HG03558 (cell line): ENCODE results near the gene VPS26C.
A peak's percentile ranks its signal among the peaks of the same experiment; 100 is the strongest.
"Not testable (repeated sequence)": the region's sequence is repeated elsewhere in the genome, so short reads cannot be mapped to it uniquely, and the experiment has no call there.

Source experiments
- ATAC-seq: cut with Tn5 transposase; IDR thresholded peaks from one replicate; pipeline ENCODE4 v1.9.1; 2021; ENCODE audit warnings: moderate number of reproducible peaks; ENCODE audit not compliant: unreplicated experiment; ENCODE audit errors: extremely low read depth

Gene VPS26C

DNA sequence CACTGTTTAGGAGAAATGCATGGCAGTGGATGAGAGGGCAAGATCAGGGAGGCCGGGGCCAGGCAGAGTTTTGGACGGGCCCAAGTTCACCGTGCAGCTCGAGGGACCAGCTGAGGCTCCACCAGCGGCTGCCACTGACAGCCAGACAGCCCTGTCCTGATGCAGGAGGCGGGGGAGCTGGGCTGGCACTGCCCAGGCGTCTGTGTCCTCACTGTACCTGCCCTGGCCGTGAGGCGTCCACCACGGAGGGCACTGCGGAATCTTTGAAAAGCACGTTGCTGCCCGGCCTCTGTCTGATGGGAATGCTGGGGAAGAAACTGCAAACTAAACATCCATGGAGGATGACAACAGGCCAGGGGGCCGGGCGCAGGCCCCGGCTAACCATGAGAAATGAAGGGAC is 35.5 kb downstream of the VPS26C start:
- ATAC-seq = no peak

DNA sequence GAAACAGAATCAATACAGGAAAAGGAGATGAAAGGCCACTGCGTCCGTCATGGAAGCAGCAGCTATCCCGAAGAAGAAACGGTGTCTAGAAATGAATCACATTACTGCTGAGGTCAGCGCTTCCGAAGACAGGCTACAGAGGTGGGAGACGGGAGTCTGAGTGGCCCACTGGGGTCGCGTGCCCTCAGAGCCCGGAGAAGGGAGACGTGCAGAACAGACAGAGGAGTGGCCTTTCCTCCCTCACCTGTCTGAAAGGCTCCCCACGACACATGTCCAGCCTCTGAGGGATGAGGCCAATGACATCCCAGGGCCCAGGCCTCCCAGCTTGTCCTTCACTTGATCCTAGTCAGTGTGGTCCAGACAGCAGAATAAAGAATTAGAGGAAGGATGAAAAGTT is 35.9 kb downstream of the VPS26C start:
- no peak for ATAC-seq

DNA sequence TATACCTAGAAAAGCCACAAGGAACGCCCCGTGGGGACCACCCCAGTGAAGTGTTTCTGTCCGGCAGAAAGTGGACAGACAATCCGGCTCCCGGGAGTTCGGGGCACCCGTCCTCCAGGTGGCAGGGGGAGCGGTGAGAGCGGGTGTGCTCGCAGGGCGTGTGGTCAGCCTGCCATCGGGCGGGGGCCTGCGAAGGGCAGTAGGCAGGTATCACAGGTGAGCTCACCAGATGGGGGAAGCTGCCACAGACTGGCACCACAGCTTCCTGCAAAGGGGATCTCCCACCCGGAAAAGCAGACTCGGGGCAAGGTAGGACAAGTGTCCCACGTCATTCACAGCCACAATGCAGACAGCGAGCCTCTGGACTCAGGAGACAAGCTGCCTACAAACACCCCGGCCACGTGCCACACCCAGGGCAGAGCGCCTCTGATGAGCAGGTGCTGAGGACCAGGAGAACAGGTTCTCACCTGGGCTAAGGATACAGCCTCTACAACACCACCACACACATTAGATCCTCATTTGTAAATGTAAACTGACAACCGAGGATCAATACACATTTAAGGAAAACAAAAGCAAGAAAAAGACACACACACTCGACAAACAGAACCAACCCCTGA is 36.4 kb downstream of the VPS26C start:
- ATAC-seq = no peak

DNA sequence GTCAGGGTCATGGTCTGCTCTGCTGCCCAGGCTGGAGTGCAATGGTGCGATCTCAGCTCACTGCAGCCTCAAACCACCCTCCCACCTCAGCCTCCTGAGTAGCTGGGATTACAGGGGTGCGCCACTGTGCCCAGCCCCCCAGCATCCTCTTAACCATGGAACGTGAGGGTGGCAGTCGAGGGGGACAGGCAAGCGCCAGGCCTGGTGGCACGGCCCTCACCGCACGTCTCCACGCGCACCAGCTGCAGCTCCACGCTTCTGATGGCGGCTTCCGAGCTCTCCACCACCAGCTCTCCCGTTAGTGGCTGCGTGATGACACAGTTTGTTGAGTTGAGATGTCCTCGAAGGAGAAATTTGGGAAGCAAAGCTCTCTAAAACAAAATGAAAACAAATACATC is 39.1 kb downstream of the VPS26C start:
- no peak for ATAC-seq

DNA sequence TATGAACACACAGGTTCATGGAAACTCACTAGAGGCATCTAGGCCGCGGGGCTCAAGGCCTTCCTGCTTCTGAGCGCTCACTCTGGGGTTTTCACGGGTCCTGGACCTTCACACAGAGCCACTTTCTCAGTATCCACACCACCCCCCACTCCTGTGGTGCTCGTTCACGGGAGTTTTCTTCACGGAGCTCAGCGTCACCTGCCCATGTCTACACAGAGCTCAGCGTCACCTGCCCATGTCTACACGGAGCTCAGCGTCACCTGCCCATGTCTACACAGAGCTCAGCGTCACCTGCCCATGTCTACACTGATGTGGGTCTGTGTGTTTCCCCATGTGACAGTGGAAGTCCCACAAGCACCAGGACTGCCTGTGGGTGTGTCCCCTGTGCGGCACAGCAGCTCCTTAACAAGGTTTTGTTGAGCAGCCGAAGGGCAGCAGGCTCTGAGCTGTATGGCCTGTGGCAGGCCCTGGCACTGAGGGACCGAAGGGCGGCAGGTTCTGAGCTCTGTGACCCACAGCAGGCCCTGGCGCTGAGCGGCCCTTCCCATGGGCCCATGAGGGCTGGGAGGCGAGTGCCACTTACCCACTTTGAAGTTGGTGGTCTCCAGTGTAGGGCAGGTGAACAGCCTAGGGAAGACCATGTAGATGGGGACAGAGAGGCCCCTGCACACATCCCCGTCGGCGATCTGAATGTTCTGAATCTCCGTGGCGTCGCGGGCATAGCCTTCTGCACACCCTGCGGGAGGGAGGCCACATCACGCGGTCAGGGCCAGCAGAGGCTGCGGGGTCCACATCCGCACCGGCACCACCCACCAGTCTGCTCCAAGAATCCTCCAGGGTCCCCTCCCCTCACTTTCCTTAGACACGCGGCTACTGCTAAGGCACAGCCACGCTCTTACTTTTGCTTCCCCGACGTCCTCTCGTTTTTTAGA is 39.8 kb downstream of the VPS26C start:
- no peak for ATAC-seq

DNA sequence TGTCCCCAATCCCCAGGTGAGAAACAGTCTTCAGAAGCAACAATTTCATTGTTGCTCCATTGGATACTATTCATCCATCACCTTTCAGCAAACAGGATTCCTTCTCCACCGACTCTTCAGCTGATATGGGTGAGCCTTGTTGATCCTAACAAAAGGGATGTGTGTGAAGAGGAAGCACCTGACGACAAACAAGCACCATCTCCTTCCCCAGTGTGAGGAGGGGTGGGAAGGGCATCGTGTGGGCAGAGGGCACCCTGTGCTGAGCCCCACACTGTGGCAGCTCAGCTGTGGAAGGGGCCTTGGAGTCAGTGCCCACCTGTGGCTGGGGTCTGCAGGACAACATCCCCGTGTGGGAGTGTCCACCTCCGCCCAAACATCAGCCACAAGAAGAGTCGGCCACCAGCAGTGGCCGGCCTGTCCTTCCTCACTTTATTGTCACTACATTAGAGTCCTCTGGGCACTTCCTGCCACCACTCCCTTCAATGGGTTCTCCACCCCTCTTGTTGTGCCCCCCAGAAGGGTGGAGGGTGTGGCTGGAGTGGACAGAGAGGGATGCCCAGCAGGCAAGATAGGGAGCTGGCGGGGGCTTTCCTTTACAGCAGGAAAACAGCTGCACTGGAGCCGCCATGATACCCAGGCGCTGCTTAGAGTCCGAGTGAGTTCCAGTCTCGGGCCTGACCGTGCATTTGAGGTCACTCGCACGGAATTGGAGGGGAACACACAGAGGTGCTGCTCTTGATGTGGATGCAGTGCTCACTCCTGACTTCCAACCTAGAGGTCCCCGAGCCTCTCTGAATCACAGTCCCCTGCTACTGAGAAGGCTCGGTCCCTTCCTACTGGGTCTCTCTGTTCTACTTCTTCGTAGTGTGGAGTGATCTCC is 40.9 kb downstream of the VPS26C start:
- no peak for ATAC-seq

DNA sequence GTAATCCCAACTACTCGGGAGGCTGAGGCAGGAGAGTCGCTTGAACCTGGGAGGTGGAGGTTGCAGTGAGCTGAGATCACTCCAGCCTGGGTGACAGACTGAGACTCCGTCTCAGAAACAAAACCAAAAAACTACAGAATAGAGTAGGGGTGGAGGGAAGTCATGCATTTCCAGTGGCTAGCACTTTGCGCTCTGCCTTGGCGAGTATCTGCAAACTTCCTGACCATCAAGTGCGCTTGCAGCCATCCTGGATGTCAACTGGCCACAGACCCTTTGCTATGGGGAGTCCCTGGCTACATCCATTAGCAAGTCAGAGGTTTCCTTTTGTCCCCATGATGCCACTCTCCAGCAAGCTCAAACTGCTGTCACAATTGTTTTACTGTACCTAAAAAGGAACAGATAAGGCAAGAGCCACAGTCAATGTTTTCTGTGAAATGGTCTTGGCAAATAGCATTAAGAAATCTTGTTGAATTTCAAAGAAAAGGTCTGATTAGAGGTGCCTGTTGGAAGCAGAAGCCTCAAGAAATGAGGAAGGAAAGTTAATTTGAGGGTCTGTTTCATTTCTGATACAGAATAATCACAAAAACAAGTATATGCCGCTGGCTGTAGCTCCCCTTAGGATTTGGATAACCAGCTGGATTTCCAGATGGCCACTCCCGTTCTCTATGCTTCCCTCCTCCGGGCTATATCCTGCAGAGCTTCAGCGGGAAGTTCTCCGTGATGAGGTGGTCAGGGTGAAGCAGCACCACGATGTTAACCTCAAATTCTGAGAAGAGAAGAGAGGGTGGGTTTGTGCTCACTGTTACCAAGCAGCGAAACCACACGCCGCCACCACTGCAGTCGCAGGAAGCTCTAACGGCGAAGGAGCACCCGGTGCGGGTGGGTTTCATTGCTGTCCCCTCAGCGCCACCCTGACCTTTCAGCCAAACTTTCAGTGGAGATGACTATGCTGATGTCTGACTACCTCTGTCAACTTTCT is 42.0 kb downstream of the VPS26C start:
- ATAC-seq = no peak

DNA sequence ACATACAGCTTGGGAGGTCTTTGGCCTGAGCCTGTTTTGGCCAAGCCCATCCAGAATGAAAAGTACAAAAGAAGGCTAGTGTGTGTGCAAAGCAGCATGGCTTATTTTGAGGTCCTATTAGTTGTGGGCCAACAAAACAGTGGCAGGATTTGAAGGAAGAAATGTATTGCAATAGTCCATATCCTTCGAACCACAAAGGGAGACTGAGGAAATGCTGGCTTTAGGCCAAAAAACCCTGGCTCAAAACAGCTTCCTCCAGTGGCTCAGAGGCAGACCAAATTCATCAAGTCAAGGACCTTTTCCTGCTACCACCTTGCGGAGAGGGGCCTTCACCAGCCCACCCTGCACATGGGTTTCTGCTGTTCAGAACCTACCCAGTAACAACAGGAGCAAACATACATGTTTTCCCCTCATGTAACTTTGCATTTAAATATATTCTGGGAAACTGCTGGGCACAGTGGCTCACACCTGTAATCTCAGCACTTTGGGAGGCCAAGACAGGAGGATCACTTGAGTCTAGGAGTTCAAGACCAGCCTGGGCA is 43.3 kb downstream of the VPS26C start:
- ATAC-seq = no peak

DNA sequence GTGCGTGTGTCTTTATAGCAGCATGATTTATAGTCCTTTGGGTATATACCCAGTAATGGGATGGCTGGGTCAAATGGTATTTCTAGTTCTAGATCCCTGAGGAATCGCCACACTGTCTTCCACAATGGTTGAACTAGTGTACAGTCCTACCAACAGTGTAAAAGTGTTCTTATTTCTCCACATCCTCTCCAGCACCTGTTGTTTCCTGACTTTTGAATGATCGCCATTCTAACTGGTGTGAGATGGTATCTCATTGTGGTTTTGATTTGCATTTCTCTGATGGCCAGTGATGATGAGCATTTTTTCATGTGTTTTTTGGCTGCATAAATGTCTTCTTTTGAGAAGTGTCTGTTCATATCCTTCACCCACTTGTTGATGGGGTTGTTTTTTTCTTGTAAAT is 44.9 kb downstream of the VPS26C start:
- ATAC-seq = not testable (repeated sequence)

DNA sequence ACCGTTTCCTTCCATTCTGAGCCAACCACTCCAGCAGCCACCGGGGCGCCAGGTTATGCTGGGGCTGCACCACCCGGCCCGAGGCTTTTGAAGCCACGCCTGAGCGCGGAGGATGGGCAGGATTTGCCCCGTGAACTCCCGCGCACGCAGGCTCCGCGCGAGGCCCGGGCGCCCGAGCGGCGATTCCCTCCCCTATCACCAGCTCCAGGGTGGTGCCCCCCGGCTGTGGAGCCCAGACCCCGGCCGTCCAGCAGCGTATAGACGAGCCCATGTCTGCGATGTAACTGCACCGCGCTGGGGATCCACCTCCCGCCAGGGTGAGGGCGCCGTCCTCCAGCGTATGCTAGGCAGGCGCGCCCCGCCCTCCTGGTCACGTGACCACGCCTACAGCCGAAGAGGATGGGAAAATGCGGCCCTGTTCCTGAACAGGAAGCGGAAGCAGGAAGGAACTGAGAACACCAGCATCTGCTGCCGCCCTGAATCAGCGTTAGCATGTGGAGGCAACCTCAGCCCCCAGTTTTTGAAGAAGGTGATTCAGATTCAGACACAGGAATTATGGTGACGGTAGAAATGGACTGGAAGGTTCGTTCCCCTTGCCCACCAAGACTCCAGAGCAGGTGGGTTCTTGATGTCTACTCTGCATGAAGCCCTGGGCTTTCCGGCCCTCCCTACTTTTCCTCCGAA is 46.0 kb downstream of the VPS26C start:
- peak; percentile 48 for ATAC-seq

DNA sequence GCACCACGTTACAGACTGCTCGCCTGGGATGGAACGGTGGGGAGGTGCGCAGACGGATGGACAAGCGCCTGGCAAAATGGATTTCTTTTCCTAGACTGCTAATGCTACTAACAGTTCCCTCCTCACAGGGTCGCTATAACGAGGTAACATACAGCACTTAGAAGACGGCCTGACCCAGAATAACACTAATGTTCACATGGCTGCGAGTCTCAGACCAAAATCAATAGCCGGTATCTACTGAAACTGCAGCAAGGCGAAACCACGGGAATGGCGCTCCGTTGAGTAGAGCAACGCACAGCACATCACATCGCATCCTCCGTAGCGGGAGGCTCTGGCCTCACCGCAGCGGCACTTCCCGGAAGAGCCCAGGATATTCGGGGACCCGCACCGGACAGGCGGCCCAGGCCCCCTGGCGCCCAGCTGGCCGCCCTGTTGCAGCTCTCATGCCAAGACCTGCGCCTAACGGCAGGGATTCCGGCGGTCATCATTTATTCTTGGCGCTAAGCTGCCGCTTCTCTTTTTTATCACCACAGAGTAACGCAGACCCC is 46.6 kb downstream of the VPS26C start:
- peak; percentile 9 for ATAC-seq

DNA sequence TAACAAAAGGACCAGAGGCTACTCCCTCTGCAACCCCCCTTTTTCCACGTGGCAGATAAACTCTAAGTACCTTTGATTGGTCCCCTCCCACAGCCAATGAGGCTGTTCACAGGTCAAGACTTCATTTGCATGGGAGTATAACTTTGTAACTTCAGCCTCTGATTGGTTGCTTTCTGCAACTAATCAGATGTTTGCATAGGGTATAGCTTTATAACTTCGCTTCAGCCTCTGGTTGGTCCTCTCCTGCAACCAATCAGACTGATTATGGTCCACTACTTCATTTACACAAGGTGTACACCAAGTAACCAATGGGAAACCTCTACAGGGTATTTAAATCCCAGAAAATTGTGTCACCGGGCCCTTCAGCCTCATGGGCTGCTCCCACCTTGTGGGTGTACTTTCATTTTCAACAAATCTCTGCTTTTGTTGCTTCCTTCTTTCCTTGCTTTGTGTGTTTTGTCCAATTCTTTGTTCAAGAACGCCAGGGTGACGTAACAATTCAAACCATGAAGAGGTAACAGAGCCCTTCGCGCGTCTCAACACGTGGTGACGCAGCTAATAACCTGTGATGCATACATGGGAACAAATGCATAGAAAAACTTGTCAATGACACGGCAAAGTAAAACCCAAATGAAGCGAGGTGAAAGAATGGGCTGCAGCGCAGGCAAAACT is 47.2 kb downstream of the VPS26C start:
- ATAC-seq = no peak

DNA sequence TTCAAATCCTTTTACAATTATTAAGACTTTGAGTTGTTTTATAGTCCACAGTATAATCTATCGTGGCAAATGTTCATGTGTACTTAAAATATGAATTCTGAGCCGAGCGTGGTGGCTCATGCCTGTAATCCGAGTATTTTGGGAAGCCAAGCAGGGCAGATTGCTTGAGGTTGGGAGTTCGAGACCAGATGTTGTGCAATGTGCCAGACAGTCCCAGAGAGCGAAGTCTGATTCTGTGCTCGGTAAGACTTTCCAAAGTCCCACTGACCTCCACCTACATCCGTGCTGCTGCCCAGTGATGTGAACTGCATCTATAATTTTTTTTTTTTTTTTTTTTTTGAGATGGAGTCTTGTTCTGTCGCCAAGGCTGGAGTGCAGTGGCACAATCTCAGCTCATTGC is 52.2 kb downstream of the VPS26C start:
- no peak for ATAC-seq

DNA sequence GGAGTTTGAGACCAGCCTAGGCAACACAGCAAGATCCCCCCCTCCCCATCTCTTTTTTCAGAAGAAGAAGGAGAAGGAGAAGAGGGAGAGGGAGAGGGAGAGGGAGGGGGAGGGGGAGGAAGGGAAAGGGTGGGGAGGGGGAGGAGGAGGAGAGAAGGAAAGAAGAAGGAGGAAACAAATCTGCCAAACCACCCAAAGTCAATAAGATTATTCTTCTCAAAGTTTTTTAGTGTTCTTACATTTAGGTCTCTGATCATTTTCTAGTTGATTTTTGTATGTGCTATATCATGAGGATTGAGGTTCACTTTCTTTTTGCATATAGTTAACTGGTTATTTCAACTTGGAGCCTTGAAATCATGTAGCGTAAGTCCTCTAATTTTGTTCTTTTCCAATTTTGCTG is 56.3 kb downstream of the VPS26C start:
- no peak for ATAC-seq

DNA sequence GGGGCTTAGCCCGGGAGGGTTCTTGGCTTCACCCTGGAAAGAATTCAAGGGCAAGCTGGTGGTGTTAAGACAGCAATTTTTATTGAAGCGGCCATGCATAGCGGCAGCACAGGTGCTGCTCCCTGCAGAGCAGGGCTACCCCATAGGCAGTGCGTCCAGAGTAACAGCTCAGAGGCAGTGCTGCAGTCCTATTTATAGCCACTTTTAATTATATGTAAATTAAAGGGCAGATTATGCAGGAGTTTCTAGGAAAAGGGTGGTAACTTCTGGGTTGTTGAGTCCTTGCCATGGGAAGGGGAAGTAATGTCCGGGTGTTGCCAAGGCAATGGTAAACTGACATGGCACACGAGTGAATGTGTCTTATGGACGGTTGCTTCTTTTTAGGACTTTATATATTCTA is 57.0 kb downstream of the VPS26C start:
- ATAC-seq = no peak

DNA sequence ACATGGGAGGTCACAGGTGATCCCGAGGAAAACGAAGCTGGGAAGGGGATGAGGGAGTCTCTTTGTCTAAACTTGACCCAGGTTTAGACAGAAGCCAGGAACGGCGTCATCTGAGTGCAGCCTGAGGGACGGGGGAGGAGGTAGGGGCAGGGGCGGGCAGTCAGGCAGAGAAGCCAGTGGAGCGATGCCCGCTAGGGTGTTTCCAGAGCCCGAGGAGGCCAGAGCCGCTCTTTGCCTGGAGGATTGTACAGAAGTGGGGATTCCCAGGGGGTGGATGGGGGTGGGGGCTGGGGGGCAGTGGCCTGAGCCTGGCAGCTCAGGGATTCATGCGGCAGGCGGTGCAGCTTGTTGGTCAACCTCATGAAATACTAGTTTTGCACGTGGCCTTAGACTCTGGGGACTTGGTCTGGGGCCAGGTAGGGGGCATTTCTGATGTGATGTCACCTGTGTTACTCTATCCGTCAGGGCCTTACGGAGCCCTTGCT is 58.4 kb downstream of the VPS26C start:
- no peak for ATAC-seq

DNA sequence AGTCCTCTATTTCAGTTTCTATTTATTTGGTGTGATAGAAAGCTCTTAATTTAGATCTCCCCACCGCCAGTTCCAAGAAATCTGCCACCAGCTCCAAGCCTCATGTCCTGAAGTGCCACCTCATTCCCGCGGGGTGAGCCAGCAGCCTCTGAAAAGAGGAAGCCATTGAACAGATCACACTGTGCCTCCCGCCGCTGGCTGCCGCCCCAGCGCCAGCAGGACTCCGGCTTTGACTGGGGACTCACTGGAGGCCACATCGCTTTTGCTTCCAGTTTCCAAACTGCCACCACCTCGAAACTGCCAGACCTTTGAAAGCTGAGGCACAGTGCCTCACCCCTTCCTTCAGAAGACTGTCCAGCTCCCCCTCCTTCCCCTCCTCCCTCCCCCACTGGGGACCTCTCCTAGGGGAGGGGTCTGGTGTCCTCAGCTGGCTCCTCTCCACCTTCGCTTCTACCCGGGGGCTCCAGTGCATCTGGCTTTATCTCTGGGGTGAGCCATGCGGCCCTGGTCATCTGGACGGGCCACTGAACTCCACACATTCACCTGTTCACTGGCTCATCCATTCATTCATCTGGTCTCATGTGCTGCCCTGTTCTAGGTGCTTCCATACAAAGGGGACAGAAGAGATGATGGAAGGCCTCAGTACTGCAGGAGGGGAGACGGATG is 58.9 kb downstream of the VPS26C start:
- peak; percentile 26 for ATAC-seq
